ENCODE data around the gene RTL10. TPM values are rescaled to one million over a fixed set of nuclear protein-coding genes. Genes with fewer than 3 reads are reported as not detected.

The RTL10 gene
- total RNA-seq, 1 donor from 2014 or later, result 6.6 TPM

GRCh38 chr22:19811211-19811621 lies 43.5 kb downstream of the RTL10 start:
- H3K9me3 ChIP-seq (replicated peaks), result no peaks in the 10 kb centered on the region
- H3K4me1 ChIP-seq, result peaks cover 6% of the 10 kb centered on the region
- no peak overlapping the region for H3K27ac ChIP-seq (replicated peaks)
- no peaks in the 10 kb centered on the region for H3K36me3 ChIP-seq
- H3K4me3 ChIP-seq, result no peak overlapping the region
- no peak for TF ChIP-seq CTCF (IDR thresholded peaks at IDR 0.05; ENCODE audit: borderline replicate concordance)
- no peak for DNase-seq
- intact Hi-C loops (cut with micrococcal nuclease), result no loop called here
- H3K27me3 ChIP-seq (ENCODE audit: low read depth), result no peaks in the 10 kb centered on the region

- no peak overlapping the region for H3K4me3 ChIP-seq
- H3K4me1 ChIP-seq, result peaks cover 6% of the 10 kb centered on the region
- intact Hi-C loops (cut with micrococcal nuclease), result no loop called here
- DNase-seq, result no peak
- H3K27ac ChIP-seq (replicated peaks), result no peak overlapping the region
- H3K9me3 ChIP-seq (replicated peaks), result no peaks in the 10 kb centered on the region
- no peaks in the 10 kb centered on the region for H3K27me3 ChIP-seq (ENCODE audit: low read depth)
- no peak for TF ChIP-seq CTCF (IDR thresholded peaks at IDR 0.05; ENCODE audit: borderline replicate concordance)
- H3K36me3 ChIP-seq, result no peaks in the 10 kb centered on the region
Measured at GRCh38 chr22:19810381-19811201, 44.1 kb downstream of the RTL10 start.

GRCh38 chr22:19809741-19810140 lies 44.9 kb downstream of the RTL10 start:
- Histone ChIP-seq H3K9me3 (replicated peaks) (no peaks in the 10 kb centered on the region), H3K4me1 (peaks cover 6% of the 10 kb centered on the region), H3K36me3 (no peaks in the 10 kb centered on the region), H3K27ac (replicated peaks) (no peak overlapping the region), H3K4me3 (no peak overlapping the region), H3K27me3 (ENCODE audit: low read depth) (no peaks in the 10 kb centered on the region)
- no peak for TF ChIP-seq CTCF (IDR thresholded peaks at IDR 0.05; ENCODE audit: borderline replicate concordance)
- intact Hi-C loops (cut with micrococcal nuclease), result no loop called here
- DNase-seq, result no peak

- Histone ChIP-seq H3K4me1 (peaks cover 6% of the 10 kb centered on the region), H3K27ac (replicated peaks) (no peak overlapping the region), H3K36me3 (no peaks in the 10 kb centered on the region), H3K4me3 (no peak overlapping the region), H3K9me3 (replicated peaks) (no peaks in the 10 kb centered on the region), H3K27me3 (ENCODE audit: low read depth) (no peaks in the 10 kb centered on the region)
- intact Hi-C loops (cut with micrococcal nuclease), result no loop called here
- no peak for TF ChIP-seq CTCF (IDR thresholded peaks at IDR 0.05; ENCODE audit: borderline replicate concordance)
- DNase-seq, result peak; percentile 44
Measured at GRCh38 chr22:19808873-19809478, 45.7 kb downstream of the RTL10 start.

- H3K9me3 ChIP-seq (replicated peaks), result no peaks in the 10 kb centered on the region
- no peaks in the 10 kb centered on the region for H3K27me3 ChIP-seq (ENCODE audit: low read depth)
- intact Hi-C loops (cut with micrococcal nuclease), result no loop called here
- no peak for TF ChIP-seq CTCF (IDR thresholded peaks at IDR 0.05; ENCODE audit: borderline replicate concordance)
- H3K4me3 ChIP-seq, result no peak overlapping the region
- H3K27ac ChIP-seq (replicated peaks), result no peak overlapping the region
- no peak for DNase-seq
- peaks cover 6% of the 10 kb centered on the region for H3K4me1 ChIP-seq
- no peaks in the 10 kb centered on the region for H3K36me3 ChIP-seq
Measured at GRCh38 chr22:19807914-19808872, 46.5 kb downstream of the RTL10 start.
